ENCODE results near the gene NEU1. TPM values are rescaled to one million over a fixed set of nuclear protein-coding genes. Genes with fewer than 3 reads are reported as not detected.
A peak's percentile ranks its signal among the peaks of the same experiment; 100 is the strongest.
"Not testable (repeated sequence)": the region's sequence is repeated elsewhere in the genome, so short reads cannot be mapped to it uniquely, and the experiment has no call there.

The NEU1 gene
- 20.4 and 22.2 TPM in 2 replicates for total RNA-seq

GRCh38 chr6:31862344-31863235 lies at the start of gene NEU1:
Gene NEU1, minus strand, starts transcription at chr6:31862821. Its CDS starts 45 bp downstream, at chr6:31862776.
- peak; percentile 100 for DNase-seq
- peaks cover 3% of the 10 kb centered on the region for H3K27me3 Mint-ChIP-seq
- peak within 1 kb of the TSS; percentile 93 for H3K4me3 Mint-ChIP-seq
- H3K27ac Mint-ChIP-seq, result peak within 1 kb of the TSS; percentile 91
- H3K36me3 Mint-ChIP-seq (ENCODE audit: low read depth), result peaks cover 14% of the 10 kb centered on the region
- intact Hi-C loops (cut with micrococcal nuclease), result loop anchor here (1.0 to 10.0 kb wide), 8 partner anchors 28 to 1408 kb away; partner anchors contain the start of genes ABHD16A, ATP6V1G2, DDX39B and EHMT2
- peaks cover 21% of the 10 kb centered on the region for H3K4me1 Mint-ChIP-seq
- H3K9me3 Mint-ChIP-seq, result no peaks in the 10 kb centered on the region

GRCh38 chr6:31911826-31912585 lies 49.4 kb upstream of the NEU1 start:
- H3K4me1 Mint-ChIP-seq, result peaks cover 8% of the 10 kb centered on the region
- no peaks in the 10 kb centered on the region for H3K36me3 Mint-ChIP-seq (ENCODE audit: low read depth)
- H3K27me3 Mint-ChIP-seq, result peaks cover 3% of the 10 kb centered on the region
- no peak overlapping the region for H3K4me3 Mint-ChIP-seq
- intact Hi-C loops (cut with micrococcal nuclease), result no loop called here
- no peak for DNase-seq
- no peak overlapping the region for H3K27ac Mint-ChIP-seq
- H3K9me3 Mint-ChIP-seq, result no peaks in the 10 kb centered on the region

- H3K4me1 Mint-ChIP-seq, result peaks cover 11% of the 10 kb centered on the region
- H3K27ac Mint-ChIP-seq, H3K9me3 Mint-ChIP-seq: not testable (repeated sequence)
Measured at GRCh38 chr6:31909298-31909697, 46.7 kb upstream of the NEU1 start.

GRCh38 chr6:31908791-31909190 lies 46.2 kb upstream of the NEU1 start:
- peaks cover 11% of the 10 kb centered on the region for H3K4me1 Mint-ChIP-seq
- no peaks in the 10 kb centered on the region for H3K36me3 Mint-ChIP-seq (ENCODE audit: low read depth)
- no peaks in the 10 kb centered on the region for H3K9me3 Mint-ChIP-seq
- no peak overlapping the region for H3K27ac Mint-ChIP-seq
- no peak for DNase-seq
- no peaks in the 10 kb centered on the region for H3K27me3 Mint-ChIP-seq
- H3K4me3 Mint-ChIP-seq, result no peak overlapping the region
- intact Hi-C loops (cut with micrococcal nuclease), result no loop called here

More at GRCh38 chr6:31909298-31909697, 46.7 kb upstream of the NEU1 start:
- H3K27me3 Mint-ChIP-seq; H3K36me3 Mint-ChIP-seq (ENCODE audit: low read depth); DNase-seq; H3K4me3 Mint-ChIP-seq; intact Hi-C loops (cut with micrococcal nuclease): not testable (repeated sequence)

DNA sequence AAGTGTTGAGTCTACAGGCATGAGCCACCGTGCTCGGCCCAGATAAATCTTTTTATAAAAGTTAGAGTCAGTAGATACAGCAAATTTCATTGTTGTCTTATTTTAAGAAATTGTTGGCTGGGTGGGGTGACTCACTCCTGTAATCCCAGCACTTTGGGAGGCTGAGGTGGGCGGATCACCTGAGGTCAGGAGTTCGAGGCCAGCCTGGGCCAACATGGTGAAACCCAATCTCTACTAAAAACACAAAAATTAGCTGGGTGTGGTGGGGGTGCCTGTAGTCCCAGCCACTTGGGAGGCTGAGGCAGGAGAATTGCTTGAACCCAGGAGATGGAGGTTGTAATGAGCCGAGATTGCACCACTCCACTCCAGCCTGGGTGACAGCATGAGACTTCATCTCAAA lies 45.6 kb upstream of the NEU1 start:
- H3K4me1 Mint-ChIP-seq, result peaks cover 11% of the 10 kb centered on the region
- not testable (repeated sequence) for H3K27me3 Mint-ChIP-seq, H3K27ac Mint-ChIP-seq

GRCh38 chr6:31907158-31907813 lies 44.7 kb upstream of the NEU1 start:
- H3K9me3 Mint-ChIP-seq, result no peaks in the 10 kb centered on the region
- DNase-seq, result no peak
- H3K4me3 Mint-ChIP-seq, result no peak overlapping the region
- no peaks in the 10 kb centered on the region for H3K36me3 Mint-ChIP-seq (ENCODE audit: low read depth)
- intact Hi-C loops (cut with micrococcal nuclease), result no loop called here
- H3K4me1 Mint-ChIP-seq, result peaks cover 20% of the 10 kb centered on the region
- H3K27ac Mint-ChIP-seq, result no peak overlapping the region
- H3K27me3 Mint-ChIP-seq, result peaks cover 6% of the 10 kb centered on the region

More for the DNA sequence above, 45.6 kb upstream of the NEU1 start:
- DNase-seq; H3K9me3 Mint-ChIP-seq; intact Hi-C loops (cut with micrococcal nuclease); H3K36me3 Mint-ChIP-seq (ENCODE audit: low read depth); H3K4me3 Mint-ChIP-seq: not testable (repeated sequence)

DNA sequence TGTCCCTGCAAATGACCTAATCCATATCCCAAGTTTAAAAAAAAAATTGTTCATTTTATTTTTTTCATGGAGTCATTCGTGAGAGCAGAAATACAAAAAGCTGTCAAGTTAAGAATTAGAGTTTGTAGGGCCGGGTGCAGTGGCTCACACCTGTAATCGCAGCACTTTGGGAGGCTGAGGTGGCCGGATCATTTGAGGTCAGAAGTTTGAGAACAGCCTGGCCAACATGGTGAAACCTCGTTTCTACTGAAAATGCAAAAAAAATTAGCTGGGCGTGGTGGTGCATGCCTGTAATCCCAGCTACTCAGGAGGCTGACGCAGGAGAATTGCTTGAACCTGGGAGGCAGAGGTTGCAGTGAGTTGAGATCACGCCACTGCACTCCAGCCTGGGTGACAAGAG lies 44.1 kb upstream of the NEU1 start:
- H3K27me3 Mint-ChIP-seq; DNase-seq; H3K27ac Mint-ChIP-seq; intact Hi-C loops (cut with micrococcal nuclease); H3K9me3 Mint-ChIP-seq; H3K36me3 Mint-ChIP-seq (ENCODE audit: low read depth); H3K4me3 Mint-ChIP-seq: not testable (repeated sequence)
- peaks cover 20% of the 10 kb centered on the region for H3K4me1 Mint-ChIP-seq

GRCh38 chr6:31906122-31906521 lies 43.5 kb upstream of the NEU1 start:
- peaks cover 21% of the 10 kb centered on the region for H3K4me1 Mint-ChIP-seq
- H3K9me3 Mint-ChIP-seq, result no peaks in the 10 kb centered on the region
- DNase-seq, result no peak
- H3K4me3 Mint-ChIP-seq, result no peak overlapping the region
- H3K36me3 Mint-ChIP-seq (ENCODE audit: low read depth), result peaks cover 2% of the 10 kb centered on the region
- intact Hi-C loops (cut with micrococcal nuclease), result no loop called here
- peaks cover 6% of the 10 kb centered on the region for H3K27me3 Mint-ChIP-seq
- no peak overlapping the region for H3K27ac Mint-ChIP-seq

- no peak for DNase-seq
- no peaks in the 10 kb centered on the region for H3K9me3 Mint-ChIP-seq
- no peak overlapping the region for H3K27ac Mint-ChIP-seq
- H3K27me3 Mint-ChIP-seq, result peaks cover 6% of the 10 kb centered on the region
- H3K36me3 Mint-ChIP-seq (ENCODE audit: low read depth), result peaks cover 2% of the 10 kb centered on the region
- peaks cover 18% of the 10 kb centered on the region for H3K4me1 Mint-ChIP-seq
- H3K4me3 Mint-ChIP-seq, result no peak overlapping the region
- intact Hi-C loops (cut with micrococcal nuclease), result no loop called here
Measured at GRCh38 chr6:31905041-31905440, 42.4 kb upstream of the NEU1 start.

- Mint-ChIP-seq H3K4me3 (no peak overlapping the region), H3K27ac (no peak overlapping the region), H3K27me3 (peaks cover 6% of the 10 kb centered on the region), H3K9me3 (no peaks in the 10 kb centered on the region), H3K36me3 (ENCODE audit: low read depth) (peaks cover 4% of the 10 kb centered on the region), H3K4me1 (peaks cover 26% of the 10 kb centered on the region)
- intact Hi-C loops (cut with micrococcal nuclease), result loop anchor here (2.0 kb wide), 1 partner anchor 55 kb away; the partner anchor contains the start of genes NELFE and SKIC2
- no peak for DNase-seq
Measured at GRCh38 chr6:31903957-31904356, 41.3 kb upstream of the NEU1 start.

GRCh38 chr6:31901953-31902643 lies 39.5 kb upstream of the NEU1 start, which contains the start of gene ZBTB12:
Gene ZBTB12, minus strand, starts transcription at chr6:31902086. Its CDS starts 781 bp downstream, at chr6:31901305.
- intact Hi-C loops (cut with micrococcal nuclease), result loop anchor here (1.0 to 2.0 kb wide), 2 partner anchors 39 to 57 kb away; partner anchors contain the start of genes NELFE and SKIC2
- H3K27ac Mint-ChIP-seq, result peak within 1 kb of the TSS; percentile 91
- peaks cover 6% of the 10 kb centered on the region for H3K27me3 Mint-ChIP-seq
- peaks cover 6% of the 10 kb centered on the region for H3K36me3 Mint-ChIP-seq (ENCODE audit: low read depth)
- no peaks in the 10 kb centered on the region for H3K9me3 Mint-ChIP-seq
- H3K4me3 Mint-ChIP-seq, result peak within 1 kb of the TSS; percentile 91
- peaks cover 31% of the 10 kb centered on the region for H3K4me1 Mint-ChIP-seq
- DNase-seq, result peak; percentile 96

DNA sequence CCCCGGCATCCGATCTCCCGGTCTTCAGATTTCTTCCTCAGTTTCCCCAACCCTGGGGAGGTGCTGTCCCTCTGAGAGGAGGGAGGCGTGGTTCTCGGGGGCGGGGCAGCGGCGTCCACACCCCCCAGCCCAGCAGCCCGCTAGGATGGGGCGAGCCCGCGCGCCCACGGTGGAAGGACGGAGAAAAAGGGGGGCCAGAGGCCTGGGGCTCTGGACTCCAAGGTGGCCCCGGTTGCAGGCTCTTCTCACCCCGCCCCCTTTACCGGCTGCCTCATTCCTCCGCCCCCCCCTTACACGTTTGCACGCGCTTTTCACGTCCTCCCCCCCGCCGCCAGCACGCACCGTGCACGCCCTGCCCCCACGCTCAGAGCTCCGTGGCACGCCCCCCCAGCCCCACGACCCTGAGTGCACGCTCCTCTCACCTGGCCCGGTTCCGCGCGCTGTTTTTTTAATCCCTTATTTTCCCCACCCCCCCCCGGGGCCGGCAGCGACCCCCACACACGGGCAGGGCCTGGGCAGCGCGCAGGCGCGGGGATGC lies 38.9 kb upstream of the NEU1 start:
- Mint-ChIP-seq H3K4me3 (peak overlapping the region; percentile 91), H3K27ac (peak overlapping the region; percentile 11), H3K27me3 (peaks cover 6% of the 10 kb centered on the region), H3K4me1 (peaks cover 33% of the 10 kb centered on the region), H3K9me3 (no peaks in the 10 kb centered on the region), H3K36me3 (ENCODE audit: low read depth) (peaks cover 6% of the 10 kb centered on the region)
- intact Hi-C loops (cut with micrococcal nuclease), result no loop called here
- DNase-seq, result peak; percentile 85
